GM23338 (cell line): ENCODE results near the gene FERMT3. TPM values are rescaled to one million over a fixed set of nuclear protein-coding genes. Genes with fewer than 3 reads are reported as not detected.

Experiments used
- ATAC-seq: fragments of 200-7000 bp; cut with Tn5 transposase; 3 replicates; pipeline ENCODE4 v1.9.1; 2020
- DNase-seq: peaks from one replicate; pipeline ENCODE4 v3.0.0-alpha.2; 2015; ENCODE audit warnings: low spot score
- H2AFZ ChIP-seq: fragments of 200-600 bp; sonication (generic); 2 replicates; pipeline ENCODE4 v1.8.0; 2016; ENCODE audit warnings: antibody characterized with exemption, mild to moderate bottlenecking, moderate library complexity
- H3F3A ChIP-seq: fragments of 200-600 bp; sonication (generic); replicated peaks from 2 replicates; pipeline ENCODE4 v1.8.0; 2017; ENCODE audit warnings: antibody characterized with exemption, mixed run types, low read depth
- H3K27ac ChIP-seq: fragments of 200-600 bp; sonication (generic); 2 replicates; pipeline ENCODE4 v1.6.1; 2016; ENCODE audit warnings: low read depth
- H3K27me3 ChIP-seq: fragments of 200-600 bp; sonication (generic); 2 replicates; pipeline ENCODE4 v1.8.0; 2016; ENCODE audit warnings: mild to moderate bottlenecking, mixed run types, moderate library complexity; ENCODE audit not compliant: insufficient read depth
- H3K36me3 ChIP-seq: fragments of 200-600 bp; sonication (generic); 2 replicates; pipeline ENCODE4 v1.8.0; 2016; ENCODE audit warnings: mild to moderate bottlenecking; ENCODE audit not compliant: insufficient read depth
- H3K4me1 ChIP-seq: fragments of 200-600 bp; sonication (generic); 2 replicates; pipeline ENCODE4 v1.8.0; 2016; ENCODE audit warnings: mild to moderate bottlenecking, moderate library complexity; ENCODE audit not compliant: insufficient read depth
- H3K4me2 ChIP-seq: fragments of 200-600 bp; sonication (generic); 2 replicates; pipeline ENCODE4 v1.7.1; 2017; ENCODE audit warnings: mixed run types
- H3K4me3 ChIP-seq: fragments of 200-600 bp; sonication (generic); 2 replicates; pipeline ENCODE4 v1.6.1; 2016; ENCODE audit warnings: mixed run types
- H3K79me2 ChIP-seq: fragments of 200-600 bp; sonication (generic); replicated peaks from 2 replicates; pipeline ENCODE4 v1.8.0; 2017; ENCODE audit warnings: mild to moderate bottlenecking; ENCODE audit not compliant: insufficient read depth
- H3K9me2 ChIP-seq: fragments of 200-600 bp; sonication (generic); 2 replicates; pipeline ENCODE4 v1.8.0; 2017; ENCODE audit not compliant: insufficient read depth
- H4K20me1 ChIP-seq: fragments of 200-600 bp; sonication (generic); replicated peaks from 2 replicates; pipeline ENCODE4 v1.8.0; 2017; ENCODE audit warnings: mild to moderate bottlenecking; ENCODE audit not compliant: insufficient read depth
- H3K27ac Mint-ChIP-seq: 2 replicates; pipeline ENCODE4 v1.8.0; 2020; ENCODE audit warnings: inconsistent platforms, mild to moderate bottlenecking, moderate library complexity, mixed read lengths
- H3K27me3 Mint-ChIP-seq: 3 replicates; pipeline ENCODE4 v1.8.0; 2022; ENCODE audit warnings: low read depth, mild to moderate bottlenecking, moderate library complexity, mixed read lengths, inconsistent platforms; ENCODE audit not compliant: insufficient read depth, poor library complexity
- H3K36me3 Mint-ChIP-seq: 3 replicates; pipeline ENCODE4 v1.8.0; 2021; ENCODE audit warnings: low read depth, mild to moderate bottlenecking, inconsistent platforms, moderate library complexity, mixed read lengths
- H3K4me1 Mint-ChIP-seq: 3 replicates; pipeline ENCODE4 v1.8.0; 2020; ENCODE audit warnings: mild to moderate bottlenecking, inconsistent platforms, mixed read lengths
- H3K4me3 Mint-ChIP-seq: 3 replicates; pipeline ENCODE4 v1.8.0; 2021; ENCODE audit warnings: moderate library complexity, mild to moderate bottlenecking, inconsistent platforms, mixed read lengths
- H3K9me3 Mint-ChIP-seq: 3 replicates; pipeline ENCODE4 v1.8.0; 2020; ENCODE audit warnings: moderate library complexity, mild to moderate bottlenecking, inconsistent platforms, mixed read lengths
- CREB1 ChIP-seq: fragments of 250-450 bp; sonication (Bioruptor Pico); IDR thresholded peaks from 2 replicates; pipeline ENCODE4 v1.5.0; 2020; ENCODE audit warnings: low read depth, mild to moderate bottlenecking, moderate library complexity
- JUNB ChIP-seq: IDR thresholded peaks from one replicate; pipeline ENCODE4 v1.6.1; 2016; ENCODE audit warnings: antibody characterized with exemption; ENCODE audit not compliant: unreplicated experiment
- STAT1 ChIP-seq: IDR thresholded peaks from one replicate; pipeline ENCODE4 v1.6.1; 2016; ENCODE audit warnings: antibody characterized with exemption; ENCODE audit not compliant: unreplicated experiment
- ZNF331 ChIP-seq: fragments of 250-450 bp; sonication (Bioruptor Pico); IDR thresholded peaks from 2 replicates; pipeline ENCODE4 v1.5.0; 2020; ENCODE audit warnings: low read depth, mild to moderate bottlenecking, moderate library complexity
- polyA plus RNA-seq: library from polyadenylated mRNA; unstranded; fragments of >200 nt; fragmentation: Nextera tagmentation; extraction: Ambion mirVana; gene quantifications from 2 replicates; pipeline ENCODE4 v1.2.1, GENCODE V29; 2016
- total RNA-seq: library from RNA; depleted of rRNA; stranded (reverse); fragments of >200 nt; shearing (Covaris generic); gene quantifications from 2 replicates; pipeline ENCODE4 v1.2.3, GENCODE V29; 2014
- TF ChIP-seq, protein P1 (sequence below): IDR thresholded peaks from 2 replicates; pipeline ENCODE4 v1.6.1; 2016; ENCODE audit warnings: antibody characterized with exemption
- TF ChIP-seq, protein P2 (sequence below), 2 experiments: fragments of 200-600 bp in 1 of 2; sonication (generic) in 1 of 2; conservative IDR thresholded peaks; 2 replicates each; pipeline versions ENCODE4 v1.5.1 to v1.6.1; 2016 to 2017; ENCODE audit warnings: antibody characterized with exemption in 2 of 2, low read depth in 2 of 2, mild to moderate bottlenecking in 2 of 2, moderate library complexity in 1 of 2
- TF ChIP-seq, protein P3 (sequence below): IDR thresholded peaks from one replicate; pipeline ENCODE4 v1.6.1; 2018; ENCODE audit warnings: antibody characterized with exemption; ENCODE audit not compliant: unreplicated experiment
- TF ChIP-seq, protein P4 (sequence below): fragments of 250-450 bp; sonication (Bioruptor Pico); IDR thresholded peaks from 2 replicates; pipeline ENCODE4 v1.5.0; 2020; ENCODE audit warnings: mild to moderate bottlenecking, moderate library complexity

Gene FERMT3
- total and polyA plus RNA-seq, 2 experiments from 2014 or later: 1.5 to 1.6 TPM

DNA sequence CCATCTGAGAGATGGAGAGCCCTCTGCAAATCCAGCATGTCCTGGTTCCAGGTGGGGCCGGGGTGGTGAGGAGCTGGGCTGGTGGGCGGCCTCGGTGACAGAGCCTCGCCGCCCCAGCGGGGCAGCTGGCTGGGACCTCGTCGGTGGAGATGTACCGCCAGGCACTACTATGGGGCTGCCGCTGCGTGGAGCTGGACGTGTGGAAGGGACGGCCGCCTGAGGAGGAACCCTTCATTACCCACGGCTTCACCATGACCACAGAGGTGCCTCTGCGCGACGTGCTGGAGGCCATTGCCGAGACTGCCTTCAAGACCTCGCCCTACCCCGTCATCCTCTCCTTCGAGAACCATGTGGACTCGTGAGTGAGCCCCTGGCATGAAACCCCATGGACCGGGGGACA lies 51.8 kb downstream of the FERMT3 start:
- Histone ChIP-seq H3K79me2 (peaks cover 2% of the 10 kb centered on the region), H3F3A (no peaks in the 10 kb centered on the region), H3K36me3 (peaks cover 11% of the 10 kb centered on the region), H3K4me3 (no peak overlapping the region), H3K4me1 (no peaks in the 10 kb centered on the region), H2AFZ (no peak overlapping the region), H4K20me1 (peaks cover 4% of the 10 kb centered on the region; the same call in 1 of the 2 replicates), H3K27me3 (no peaks in the 10 kb centered on the region), H3K4me2 (no peak overlapping the region), H3K27ac (no peak overlapping the region), H3K9me2 (no peaks in the 10 kb centered on the region)
- H3K9me3 Mint-ChIP-seq: no peaks in the 10 kb centered on the region
- peaks cover 64% of the 10 kb centered on the region for H3K36me3 Mint-ChIP-seq
- H3K27ac Mint-ChIP-seq: no peak overlapping the region
- H3K4me1 Mint-ChIP-seq: peaks cover 12% of the 10 kb centered on the region
- ATAC-seq (no peak), DNase-seq (no peak)
- H3K27me3 Mint-ChIP-seq: peaks cover 18% of the 10 kb centered on the region
- H3K4me3 Mint-ChIP-seq: no peak overlapping the region
- TF ChIP-seq ZNF331: no peak
- no peak for TF ChIP-seq CREB1 (CRISPR knock-in tag)
- TF ChIP-seq STAT1: no peak
- TF ChIP-seq, protein P1, sequence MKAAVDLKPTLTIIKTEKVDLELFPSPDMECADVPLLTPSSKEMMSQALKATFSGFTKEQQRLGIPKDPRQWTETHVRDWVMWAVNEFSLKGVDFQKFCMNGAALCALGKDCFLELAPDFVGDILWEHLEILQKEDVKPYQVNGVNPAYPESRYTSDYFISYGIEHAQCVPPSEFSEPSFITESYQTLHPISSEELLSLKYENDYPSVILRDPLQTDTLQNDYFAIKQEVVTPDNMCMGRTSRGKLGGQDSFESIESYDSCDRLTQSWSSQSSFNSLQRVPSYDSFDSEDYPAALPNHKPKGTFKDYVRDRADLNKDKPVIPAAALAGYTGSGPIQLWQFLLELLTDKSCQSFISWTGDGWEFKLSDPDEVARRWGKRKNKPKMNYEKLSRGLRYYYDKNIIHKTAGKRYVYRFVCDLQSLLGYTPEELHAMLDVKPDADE: no peak
- no peak for TF ChIP-seq JUNB
- TF ChIP-seq, protein P2, sequence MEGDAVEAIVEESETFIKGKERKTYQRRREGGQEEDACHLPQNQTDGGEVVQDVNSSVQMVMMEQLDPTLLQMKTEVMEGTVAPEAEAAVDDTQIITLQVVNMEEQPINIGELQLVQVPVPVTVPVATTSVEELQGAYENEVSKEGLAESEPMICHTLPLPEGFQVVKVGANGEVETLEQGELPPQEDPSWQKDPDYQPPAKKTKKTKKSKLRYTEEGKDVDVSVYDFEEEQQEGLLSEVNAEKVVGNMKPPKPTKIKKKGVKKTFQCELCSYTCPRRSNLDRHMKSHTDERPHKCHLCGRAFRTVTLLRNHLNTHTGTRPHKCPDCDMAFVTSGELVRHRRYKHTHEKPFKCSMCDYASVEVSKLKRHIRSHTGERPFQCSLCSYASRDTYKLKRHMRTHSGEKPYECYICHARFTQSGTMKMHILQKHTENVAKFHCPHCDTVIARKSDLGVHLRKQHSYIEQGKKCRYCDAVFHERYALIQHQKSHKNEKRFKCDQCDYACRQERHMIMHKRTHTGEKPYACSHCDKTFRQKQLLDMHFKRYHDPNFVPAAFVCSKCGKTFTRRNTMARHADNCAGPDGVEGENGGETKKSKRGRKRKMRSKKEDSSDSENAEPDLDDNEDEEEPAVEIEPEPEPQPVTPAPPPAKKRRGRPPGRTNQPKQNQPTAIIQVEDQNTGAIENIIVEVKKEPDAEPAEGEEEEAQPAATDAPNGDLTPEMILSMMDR (conservative IDR thresholded peaks at IDR 0.05; ENCODE audit: low read depth in 2 of 2): no peak
- TF ChIP-seq, protein P3, sequence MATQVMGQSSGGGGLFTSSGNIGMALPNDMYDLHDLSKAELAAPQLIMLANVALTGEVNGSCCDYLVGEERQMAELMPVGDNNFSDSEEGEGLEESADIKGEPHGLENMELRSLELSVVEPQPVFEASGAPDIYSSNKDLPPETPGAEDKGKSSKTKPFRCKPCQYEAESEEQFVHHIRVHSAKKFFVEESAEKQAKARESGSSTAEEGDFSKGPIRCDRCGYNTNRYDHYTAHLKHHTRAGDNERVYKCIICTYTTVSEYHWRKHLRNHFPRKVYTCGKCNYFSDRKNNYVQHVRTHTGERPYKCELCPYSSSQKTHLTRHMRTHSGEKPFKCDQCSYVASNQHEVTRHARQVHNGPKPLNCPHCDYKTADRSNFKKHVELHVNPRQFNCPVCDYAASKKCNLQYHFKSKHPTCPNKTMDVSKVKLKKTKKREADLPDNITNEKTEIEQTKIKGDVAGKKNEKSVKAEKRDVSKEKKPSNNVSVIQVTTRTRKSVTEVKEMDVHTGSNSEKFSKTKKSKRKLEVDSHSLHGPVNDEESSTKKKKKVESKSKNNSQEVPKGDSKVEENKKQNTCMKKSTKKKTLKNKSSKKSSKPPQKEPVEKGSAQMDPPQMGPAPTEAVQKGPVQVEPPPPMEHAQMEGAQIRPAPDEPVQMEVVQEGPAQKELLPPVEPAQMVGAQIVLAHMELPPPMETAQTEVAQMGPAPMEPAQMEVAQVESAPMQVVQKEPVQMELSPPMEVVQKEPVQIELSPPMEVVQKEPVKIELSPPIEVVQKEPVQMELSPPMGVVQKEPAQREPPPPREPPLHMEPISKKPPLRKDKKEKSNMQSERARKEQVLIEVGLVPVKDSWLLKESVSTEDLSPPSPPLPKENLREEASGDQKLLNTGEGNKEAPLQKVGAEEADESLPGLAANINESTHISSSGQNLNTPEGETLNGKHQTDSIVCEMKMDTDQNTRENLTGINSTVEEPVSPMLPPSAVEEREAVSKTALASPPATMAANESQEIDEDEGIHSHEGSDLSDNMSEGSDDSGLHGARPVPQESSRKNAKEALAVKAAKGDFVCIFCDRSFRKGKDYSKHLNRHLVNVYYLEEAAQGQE: no peak
- TF ChIP-seq, protein P4, sequence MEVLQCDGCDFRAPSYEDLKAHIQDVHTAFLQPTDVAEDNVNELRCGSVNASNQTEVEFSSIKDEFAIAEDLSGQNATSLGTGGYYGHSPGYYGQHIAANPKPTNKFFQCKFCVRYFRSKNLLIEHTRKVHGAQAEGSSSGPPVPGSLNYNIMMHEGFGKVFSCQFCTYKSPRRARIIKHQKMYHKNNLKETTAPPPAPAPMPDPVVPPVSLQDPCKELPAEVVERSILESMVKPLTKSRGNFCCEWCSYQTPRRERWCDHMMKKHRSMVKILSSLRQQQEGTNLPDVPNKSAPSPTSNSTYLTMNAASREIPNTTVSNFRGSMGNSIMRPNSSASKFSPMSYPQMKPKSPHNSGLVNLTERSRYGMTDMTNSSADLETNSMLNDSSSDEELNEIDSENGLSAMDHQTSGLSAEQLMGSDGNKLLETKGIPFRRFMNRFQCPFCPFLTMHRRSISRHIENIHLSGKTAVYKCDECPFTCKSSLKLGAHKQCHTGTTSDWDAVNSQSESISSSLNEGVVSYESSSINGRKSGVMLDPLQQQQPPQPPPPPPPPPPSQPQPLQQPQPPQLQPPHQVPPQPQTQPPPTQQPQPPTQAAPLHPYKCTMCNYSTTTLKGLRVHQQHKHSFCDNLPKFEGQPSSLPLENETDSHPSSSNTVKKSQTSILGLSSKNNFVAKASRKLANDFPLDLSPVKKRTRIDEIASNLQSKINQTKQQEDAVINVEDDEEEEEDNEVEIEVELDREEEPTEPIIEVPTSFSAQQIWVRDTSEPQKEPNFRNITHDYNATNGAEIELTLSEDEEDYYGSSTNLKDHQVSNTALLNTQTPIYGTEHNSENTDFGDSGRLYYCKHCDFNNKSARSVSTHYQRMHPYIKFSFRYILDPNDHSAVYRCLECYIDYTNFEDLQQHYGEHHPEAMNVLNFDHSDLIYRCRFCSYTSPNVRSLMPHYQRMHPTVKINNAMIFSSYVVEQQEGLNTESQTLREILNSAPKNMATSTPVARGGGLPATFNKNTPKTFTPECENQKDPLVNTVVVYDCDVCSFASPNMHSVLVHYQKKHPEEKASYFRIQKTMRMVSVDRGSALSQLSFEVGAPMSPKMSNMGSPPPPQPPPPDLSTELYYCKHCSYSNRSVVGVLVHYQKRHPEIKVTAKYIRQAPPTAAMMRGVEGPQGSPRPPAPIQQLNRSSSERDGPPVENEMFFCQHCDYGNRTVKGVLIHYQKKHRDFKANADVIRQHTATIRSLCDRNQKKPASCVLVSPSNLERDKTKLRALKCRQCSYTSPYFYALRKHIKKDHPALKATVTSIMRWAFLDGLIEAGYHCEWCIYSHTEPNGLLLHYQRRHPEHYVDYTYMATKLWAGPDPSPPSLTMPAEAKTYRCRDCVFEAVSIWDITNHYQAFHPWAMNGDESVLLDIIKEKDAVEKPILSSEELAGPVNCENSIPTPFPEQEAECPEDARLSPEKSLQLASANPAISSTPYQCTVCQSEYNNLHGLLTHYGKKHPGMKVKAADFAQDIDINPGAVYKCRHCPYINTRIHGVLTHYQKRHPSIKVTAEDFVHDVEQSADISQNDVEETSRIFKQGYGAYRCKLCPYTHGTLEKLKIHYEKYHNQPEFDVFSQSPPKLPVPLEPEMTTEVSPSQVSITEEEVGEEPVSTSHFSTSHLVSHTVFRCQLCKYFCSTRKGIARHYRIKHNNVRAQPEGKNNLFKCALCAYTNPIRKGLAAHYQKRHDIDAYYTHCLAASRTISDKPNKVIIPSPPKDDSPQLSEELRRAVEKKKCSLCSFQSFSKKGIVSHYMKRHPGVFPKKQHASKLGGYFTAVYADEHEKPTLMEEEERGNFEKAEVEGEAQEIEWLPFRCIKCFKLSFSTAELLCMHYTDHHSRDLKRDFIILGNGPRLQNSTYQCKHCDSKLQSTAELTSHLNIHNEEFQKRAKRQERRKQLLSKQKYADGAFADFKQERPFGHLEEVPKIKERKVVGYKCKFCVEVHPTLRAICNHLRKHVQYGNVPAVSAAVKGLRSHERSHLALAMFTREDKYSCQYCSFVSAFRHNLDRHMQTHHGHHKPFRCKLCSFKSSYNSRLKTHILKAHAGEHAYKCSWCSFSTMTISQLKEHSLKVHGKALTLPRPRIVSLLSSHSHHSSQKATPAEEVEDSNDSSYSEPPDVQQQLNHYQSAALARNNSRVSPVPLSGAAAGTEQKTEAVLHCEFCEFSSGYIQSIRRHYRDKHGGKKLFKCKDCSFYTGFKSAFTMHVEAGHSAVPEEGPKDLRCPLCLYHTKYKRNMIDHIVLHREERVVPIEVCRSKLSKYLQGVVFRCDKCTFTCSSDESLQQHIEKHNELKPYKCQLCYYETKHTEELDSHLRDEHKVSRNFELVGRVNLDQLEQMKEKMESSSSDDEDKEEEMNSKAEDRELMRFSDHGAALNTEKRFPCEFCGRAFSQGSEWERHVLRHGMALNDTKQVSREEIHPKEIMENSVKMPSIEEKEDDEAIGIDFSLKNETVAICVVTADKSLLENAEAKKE (CRISPR knock-in tag): no peak
